GM19035 (cell line): Measurements from ENCODE around the gene TRIM42.

ENCODE experiments used
- ATAC-seq: cut with Tn5 transposase; IDR thresholded peaks from one replicate; pipeline ENCODE4 v1.9.1; 2021; ENCODE audit not compliant: unreplicated experiment

TRIM42 gene

DNA sequence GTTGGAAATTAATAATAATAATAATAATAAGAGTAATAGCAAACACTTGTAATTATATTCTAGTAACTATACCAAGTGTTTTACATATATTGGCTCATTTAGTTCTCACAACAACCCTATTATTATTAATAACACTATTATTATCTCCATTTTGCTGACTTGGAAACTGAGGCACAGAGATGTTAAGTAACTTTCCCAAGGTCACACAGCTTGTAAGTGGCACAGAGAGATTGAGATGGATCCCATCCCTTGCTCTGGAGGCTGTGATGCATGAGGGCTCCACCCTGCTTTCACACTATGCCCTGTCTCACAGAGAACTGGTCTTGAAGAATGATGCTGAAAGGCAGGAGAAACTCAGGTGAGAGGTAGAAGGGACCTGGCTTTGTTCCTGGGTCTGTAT is 31.9 kb downstream of the TRIM42 start:
- no peak for ATAC-seq

DNA sequence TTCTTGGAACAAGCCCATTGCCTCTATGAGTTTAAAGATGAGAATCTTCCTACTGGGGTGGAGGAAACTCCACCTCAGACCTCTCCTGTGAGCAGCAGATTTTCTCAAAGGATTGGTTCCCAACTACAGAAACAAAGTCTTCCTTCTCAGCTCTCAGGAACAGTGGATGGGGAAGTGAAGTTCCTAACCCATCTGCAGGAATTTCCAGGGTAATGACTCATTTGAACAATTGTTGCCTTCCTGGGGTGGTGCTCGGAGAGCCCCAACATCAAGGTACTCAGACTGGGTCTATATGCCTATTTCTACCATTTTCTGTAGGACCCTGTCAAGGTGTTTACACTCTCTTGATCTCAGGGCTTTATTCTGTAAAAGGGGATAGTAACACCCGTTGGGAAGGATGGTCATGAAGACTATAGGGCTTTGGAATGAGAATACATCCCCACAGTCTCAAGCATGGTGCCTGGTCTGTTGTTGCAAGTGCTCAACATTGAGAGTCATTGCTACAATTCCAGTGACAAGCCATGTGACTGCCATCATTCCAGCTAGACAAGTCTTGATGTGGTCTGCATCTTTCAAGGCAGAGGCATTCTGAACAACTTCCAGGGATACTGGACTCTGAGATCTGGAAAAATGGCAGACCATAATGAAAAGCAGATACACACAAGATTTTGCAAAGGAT is 33.0 kb downstream of the TRIM42 start:
- no peak for ATAC-seq

DNA sequence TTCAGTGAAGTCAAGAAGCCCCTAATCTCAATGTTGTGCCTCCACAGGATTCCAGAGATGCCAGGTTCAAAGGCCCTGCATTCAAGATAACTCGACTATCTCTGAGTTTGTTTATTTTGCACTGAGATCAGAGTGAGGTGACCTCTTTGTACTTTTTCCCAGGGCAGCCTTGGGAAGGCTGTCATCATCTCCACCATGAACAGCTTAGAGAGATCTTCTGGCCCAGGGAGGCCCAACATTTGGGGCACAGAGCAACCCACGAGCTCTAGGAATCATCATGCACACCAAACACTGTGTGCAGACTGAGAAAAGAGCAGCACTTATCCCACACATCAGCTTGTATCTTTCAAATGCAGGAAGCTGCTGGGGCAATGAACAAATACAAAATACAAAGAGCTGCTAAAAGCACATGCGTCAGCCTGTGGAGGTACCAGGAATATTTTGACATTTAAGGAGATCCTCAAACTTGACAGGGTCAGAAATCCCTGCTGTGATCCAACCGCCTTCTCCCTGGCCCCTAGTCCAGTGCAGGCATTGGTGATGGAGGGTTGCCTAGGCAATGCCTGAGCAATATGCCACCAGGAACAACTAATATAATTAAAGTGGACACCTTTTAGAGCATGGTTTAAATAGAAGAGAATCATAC is 33.6 kb downstream of the TRIM42 start:
- ATAC-seq, result no peak

DNA sequence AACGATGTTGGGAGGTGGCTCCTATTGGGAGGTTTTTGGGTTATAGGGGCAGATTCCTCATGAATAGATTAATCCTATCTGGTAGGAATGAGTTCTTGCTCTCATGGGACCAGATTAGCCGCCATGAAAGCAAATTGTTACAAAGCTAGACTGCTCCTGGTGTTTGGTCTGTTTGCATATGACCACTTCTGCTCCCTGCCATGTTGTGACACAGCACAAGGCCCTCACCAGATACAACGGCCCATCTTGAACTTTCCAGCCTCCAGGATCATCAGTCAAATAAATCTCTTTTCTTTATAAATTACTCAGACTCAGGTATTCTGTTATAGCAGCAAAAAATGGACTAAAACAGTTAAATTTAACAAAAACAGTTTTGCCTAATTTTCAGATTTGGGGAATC is 34.4 kb downstream of the TRIM42 start:
- ATAC-seq, result no peak

DNA sequence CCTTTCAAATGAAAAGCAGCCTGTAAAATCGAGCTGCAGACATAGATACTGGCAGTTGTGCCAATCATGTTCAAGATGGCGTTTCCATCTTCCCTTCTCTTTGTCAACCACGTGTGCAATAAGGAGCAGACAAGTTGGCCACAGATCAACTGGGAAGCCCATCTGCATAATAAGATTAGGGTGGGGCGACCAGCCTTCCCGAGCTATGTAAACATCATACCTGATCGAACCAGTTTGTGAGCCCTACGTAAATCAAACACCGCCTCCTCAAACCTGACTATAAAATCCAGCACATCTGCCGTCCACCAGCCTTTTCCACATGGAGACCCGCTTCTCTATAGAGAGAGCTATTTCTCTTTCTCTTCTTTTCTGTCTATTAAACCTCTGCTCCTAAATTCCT is 37.2 kb downstream of the TRIM42 start:
- no peak for ATAC-seq

DNA sequence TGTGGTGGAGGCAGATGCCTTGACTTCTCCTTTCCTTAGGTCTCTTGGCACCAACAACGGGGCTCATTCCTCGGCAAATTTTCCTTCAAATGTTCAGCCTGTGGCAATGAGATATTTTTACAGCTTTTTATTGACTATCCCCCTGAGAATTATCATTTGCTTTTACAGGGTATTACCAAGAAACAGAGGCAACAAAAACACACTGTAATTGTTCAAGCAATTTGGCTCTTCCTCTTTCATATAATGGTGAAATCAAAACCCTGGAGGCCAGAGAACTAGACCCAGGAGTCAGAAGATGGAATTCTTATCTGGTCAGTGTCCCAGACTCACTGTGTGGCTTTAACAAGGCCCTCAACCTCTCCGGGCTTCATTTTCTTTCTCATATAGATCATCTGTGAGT is 40.1 kb downstream of the TRIM42 start:
- no peak for ATAC-seq

DNA sequence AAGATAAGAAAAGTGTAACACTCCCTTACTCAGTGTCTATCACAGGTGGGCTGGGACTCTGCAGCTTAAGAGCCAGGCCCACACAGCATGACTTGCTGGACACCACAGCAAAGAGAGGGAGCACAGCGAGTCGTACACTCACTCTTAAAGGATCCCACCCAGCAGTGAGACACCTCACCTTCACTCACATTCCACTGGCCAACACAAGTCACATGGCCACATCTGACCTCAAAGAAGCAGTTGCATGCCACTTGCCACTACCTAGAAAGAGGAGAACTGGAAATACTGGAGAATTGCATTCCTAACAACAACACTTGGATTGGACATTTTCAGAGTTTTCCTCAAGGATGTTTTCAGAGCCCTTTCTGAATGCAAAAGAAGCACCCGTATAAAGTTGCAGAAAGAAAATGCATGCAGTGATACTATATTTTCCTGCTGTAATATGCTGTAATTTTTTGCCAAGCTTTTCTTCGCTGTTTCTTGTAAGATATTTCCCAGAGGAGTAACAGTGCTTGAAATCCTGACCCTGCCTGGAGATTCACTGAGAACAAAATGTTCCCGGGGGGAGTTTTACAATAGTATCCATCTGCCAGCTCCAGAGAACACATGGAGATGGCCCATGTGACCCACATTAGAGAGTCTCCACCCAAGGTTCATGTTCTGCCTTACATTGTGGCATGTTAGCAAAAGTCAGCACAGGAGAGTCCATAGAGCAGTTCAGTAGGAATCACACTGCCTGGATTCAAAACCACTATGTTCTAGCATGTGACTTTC is 42.2 kb downstream of the TRIM42 start:
- ATAC-seq, result no peak

DNA sequence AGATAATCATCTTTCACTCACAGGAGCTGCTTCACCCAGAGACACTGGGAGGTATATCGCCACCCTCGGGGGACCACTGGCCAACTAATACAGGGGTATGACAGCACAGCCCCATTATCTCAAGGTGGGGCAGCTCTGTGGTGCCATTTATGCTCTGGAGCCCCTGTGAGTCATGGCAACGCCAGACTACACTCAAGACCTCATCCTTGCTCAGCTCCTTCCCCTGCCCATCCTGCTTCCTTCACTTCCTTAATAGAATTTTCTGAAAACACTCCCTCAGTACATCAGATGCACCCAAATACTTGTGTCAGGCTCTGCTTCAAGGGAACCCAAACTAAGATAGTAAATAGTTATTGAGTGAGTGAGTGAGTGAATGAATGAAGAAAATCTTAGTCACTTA is 45.7 kb downstream of the TRIM42 start:
- no peak for ATAC-seq

DNA sequence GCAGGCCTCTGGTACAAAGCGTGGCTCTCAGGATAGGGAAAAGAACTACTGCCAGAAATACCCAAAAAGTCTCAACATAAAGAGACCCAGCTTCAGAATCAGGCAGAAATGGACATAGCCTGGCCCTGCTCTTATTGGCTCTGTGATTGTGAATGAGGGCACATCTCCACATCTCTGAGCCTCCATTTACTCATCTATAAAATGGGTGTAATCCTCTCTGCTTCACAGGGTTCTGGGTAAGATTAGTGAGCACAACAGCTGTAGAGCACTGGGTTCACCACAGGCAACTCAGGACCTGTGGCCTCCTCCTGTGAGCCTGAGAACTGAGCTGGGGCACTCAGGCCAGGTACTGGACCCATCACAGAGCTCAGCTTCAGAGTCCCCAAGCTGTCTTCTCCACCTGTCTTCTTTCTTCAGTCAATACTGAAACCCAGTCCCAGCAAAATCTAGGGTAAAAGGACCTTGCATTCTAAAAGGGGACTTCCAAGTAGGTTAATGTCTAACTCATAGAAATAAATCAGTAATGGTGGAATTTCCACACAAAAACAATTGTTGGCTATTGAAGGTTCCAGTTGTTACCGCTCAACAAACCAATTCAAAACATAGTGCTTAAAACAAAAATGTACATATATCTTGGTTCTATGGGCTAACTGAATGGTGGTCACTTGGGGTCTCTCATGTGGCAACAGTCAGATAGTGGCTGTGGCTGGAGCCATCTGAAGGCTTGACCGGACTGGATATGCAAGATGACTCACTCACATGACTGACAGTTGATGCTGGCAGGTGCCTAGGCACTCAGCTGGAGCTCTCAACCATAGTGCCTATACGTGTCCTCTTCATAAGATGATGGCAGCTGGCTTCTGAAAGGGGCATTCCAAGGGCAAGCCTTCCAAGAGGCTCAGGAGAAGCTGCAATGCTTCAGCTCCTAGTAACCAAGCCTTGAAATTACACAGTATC is 47.3 kb downstream of the TRIM42 start:
- ATAC-seq, result peak; percentile 56

DNA sequence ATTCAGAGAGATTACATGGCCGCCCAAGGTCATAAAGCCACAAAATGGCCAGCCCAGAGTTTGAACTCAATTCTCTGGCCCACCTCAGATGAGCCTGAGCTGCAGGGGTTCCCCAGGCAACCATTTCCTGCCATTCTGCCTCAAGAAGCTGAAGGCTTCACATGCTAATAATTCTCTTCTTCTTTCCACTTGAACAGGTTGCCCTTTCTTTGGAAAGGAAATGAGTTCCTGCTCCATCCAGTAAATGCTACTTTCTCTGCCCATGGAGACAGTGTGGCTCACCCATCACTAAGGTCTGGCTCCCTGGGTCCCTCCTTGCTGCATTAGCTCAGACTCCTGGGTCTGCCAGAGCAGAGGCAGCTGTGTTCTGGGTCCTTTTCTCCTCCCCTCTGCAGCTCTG is 48.2 kb downstream of the TRIM42 start:
- ATAC-seq, result no peak

DNA sequence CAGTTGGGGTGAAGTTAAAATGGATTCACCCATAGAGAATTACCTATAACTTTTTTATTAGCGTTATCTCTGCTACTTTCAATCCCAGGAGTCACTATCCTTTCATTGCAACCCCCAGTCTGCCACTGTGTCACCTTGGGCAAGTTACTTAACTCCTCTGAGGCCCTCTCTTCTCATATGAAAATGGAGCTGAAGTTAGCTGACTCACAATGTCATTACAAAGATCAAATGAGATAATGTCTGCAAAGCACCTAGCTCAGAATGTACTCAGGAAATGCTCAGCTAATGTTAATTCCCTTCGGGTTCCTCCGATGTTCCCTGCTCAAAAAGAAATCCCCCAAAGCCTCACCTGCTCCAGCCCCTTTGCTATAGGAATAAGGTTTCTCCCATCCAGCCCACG is 50.0 kb downstream of the TRIM42 start:
- no peak for ATAC-seq

DNA sequence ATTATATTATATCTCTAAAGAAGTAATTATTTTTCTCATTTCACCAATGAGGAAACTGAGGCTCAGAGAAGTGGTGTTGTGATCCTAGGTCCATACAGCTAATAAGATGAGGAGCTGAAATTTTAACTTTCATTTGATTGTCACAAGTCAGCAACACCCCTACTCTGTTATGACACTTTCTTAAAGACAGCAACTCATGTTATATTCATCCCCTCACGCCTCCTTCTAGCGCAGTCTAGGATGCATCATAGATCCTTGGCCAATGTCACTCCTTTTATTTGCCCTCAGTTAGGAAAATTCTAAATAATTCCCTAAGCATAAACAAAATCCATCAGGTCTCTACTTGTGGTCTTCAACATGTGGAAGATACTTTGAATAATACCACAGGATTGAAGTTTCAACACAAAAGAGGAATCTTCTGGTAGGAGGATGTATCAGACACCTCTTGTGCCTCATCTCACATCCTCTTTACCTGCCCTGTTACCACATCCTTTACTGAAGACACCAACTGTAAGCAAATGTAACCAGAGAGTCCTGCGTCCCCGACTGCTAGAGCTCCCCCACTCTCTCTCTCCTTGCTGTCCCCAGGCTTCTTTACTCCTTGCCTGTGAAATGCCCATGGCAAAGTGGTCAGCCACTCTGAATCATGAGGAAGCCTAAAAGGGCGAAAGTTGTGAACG is 53.7 kb downstream of the TRIM42 start:
- ATAC-seq, result peak; percentile 75

DNA sequence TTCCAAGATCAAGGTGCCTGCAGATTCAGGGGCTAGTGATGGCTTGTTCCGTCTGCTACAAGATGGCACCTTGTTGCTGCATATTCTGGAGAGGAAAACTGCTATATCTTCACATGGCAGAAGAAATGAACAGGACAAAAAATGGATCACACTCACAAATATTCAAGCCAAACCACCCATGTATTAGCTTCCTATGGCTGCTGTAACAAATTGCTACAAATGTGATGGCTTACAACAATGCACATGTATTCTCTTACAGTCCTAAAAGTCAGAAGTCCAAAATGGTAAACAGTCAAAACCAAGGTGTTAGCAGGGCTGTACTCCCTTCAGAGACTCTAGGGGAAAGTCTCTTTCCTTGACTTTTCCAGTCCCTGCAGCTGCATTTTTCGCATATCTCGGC is 55.8 kb downstream of the TRIM42 start:
- ATAC-seq, result no peak

DNA sequence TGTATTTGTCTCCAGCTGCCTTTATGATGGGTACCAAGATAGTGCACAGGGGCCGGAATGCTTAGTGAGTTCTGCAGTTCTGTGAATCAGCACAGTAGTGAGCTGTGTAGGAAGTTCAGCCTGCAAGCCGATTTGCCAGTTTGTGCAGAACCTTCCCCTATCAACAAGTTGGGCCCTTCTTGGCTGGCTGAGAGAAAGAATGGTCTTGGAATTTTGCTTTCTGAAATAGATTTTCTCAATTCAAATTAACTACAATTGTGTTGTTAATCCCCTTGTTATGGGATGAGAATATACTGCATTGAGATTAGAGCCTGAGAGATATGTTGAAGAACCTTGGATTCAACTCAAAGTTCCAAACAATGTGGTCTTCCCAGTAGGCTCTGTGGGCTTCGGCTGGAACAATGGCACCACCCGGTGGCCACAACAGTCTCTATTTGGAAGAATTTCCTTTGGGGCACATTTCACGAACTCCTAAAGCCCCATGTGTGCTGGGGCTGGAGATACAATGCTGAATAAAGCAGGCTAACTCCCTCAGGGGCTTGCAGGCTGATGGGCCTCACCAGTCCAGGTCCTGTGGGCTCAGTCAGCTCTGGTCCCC is 59.1 kb downstream of the TRIM42 start:
- ATAC-seq, result no peak

DNA sequence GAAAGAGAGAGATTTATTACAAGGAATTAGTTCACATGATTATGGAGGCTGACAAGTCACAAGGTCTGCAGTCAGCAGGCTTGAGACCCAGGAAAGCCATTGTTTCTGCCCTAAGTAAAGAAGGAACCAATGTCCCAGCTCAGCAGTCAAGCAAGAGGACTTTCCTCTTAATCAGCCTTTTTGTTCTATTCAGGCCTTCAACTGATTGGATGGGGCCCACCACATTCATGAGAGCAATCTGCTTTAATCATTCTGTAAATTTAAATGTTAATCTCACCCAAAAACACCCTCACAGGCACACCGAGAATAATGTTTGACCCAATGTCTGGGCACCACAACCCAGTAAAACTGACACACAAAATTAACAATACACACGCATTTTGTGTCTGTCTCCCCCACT is 64.3 kb downstream of the TRIM42 start:
- no peak for ATAC-seq

DNA sequence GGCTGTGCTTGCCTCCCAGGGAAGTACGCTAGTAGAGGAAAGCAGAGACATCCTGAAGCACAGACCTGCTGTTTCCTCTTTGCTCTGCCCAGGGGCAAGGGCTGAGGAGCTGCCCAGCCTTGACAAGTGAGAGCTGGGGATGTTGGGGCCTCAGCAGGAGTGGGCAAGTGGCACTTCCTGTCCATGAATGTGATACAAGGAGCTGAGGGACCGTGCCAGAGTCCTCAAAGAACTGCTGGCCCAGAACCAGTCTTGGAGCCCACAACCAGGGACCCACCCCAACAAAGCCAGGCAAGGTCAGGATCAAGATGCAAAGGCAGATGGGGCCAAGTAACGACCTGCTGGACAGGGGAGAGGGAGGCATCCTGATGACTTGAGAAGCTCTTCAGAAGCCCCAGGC is 70.3 kb downstream of the TRIM42 start:
- ATAC-seq, result no peak

DNA sequence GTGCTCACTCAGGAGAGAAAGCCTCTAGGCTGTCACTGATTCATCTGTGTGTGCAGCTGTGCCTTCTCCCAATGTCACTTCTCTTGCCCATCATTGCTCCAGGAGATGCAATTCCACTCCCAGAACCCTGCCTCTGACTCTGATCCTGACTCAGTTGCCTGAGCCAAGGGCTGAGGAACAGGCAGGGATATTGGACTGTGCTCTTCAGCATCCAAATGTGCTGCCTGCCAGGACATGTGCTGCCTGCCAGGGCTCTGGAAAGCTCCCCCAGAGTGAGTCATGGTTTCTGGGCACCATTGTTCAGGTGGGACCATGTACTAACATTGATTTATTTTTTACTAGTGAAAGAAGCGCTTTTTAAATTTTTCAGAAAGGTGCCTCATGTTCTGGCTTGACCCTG is 71.0 kb downstream of the TRIM42 start:
- ATAC-seq, result no peak
